ENCODE data around the gene C8G.

- TF ChIP-seq CTCF (IDR thresholded peaks at IDR 0.05; ENCODE audit: borderline replicate concordance, extremely low read depth, low read length, poor library complexity, severe bottlenecking): no peak
- no peak for TF ChIP-seq EZH2 (IDR thresholded peaks at IDR 0.05; ENCODE audit: borderline replicate concordance, low read depth, low read length, severe bottlenecking)
These were observed 44.0 kb upstream of the C8G start for GRCh38 chr9:136900988-136901515.
